SK-N-SH (cell line): ENCODE data around the gene PYGB. TPM values are rescaled to one million over a fixed set of nuclear protein-coding genes. Genes with fewer than 3 reads are reported as not detected.

Source experiments
- CTCF ChIA-PET: fragments of 300-600, 350-600 bp; formaldehyde crosslinking; extraction: SDS; loops from one replicate; lab custom pipeline; 2021; lab: Yijun Ruan, JAX
- POLR2A ChIA-PET: fragments of 350-600 bp; sonication (Branson Sonifier 250); formaldehyde crosslinking; extraction: SDS; loops from one replicate; lab custom pipeline; 2020; ENCODE audit warnings: antibody characterized with exemption, inconsistent platforms; lab: Yijun Ruan, JAX
- DNase-seq: peaks from one replicate; pipeline ENCODE4 v3.0.0; 2012
- H2AFZ ChIP-seq: fragments of 200-600 bp; sonication (generic); 2 replicates; pipeline ENCODE4 v1.8.1; 2016; ENCODE audit warnings: antibody characterized with exemption, mild to moderate bottlenecking, low read depth
- H3F3A ChIP-seq: fragments of 200-600 bp; sonication (generic); replicated peaks from 2 replicates; pipeline ENCODE3; 2016; ENCODE audit warnings: antibody characterized with exemption, mild to moderate bottlenecking; ENCODE audit not compliant: insufficient read depth
- H3K27ac ChIP-seq, 2 experiments: fragments of 200-500 bp in 1 of 2; fragments of 200-600 bp in 1 of 2; sonication (Bioruptor generic) in 1 of 2; sonication (generic), shearing (Covaris generic) in 1 of 2; 2 replicates each; pipeline versions ENCODE4 v1.5.1 to v1.6.1; 2014 to 2016; ENCODE audit warnings: low read depth in 2 of 2, inconsistent platforms in 1 of 2, low read length in 1 of 2, mild to moderate bottlenecking in 1 of 2, mixed read lengths in 1 of 2
- H3K27me3 ChIP-seq: fragments of 200-600 bp; sonication (generic), shearing (Covaris generic); 2 replicates; pipeline ENCODE4 v1.6.1; 2016; ENCODE audit warnings: mixed run types; ENCODE audit not compliant: insufficient read depth
- H3K36me3 ChIP-seq, 2 experiments: fragments of 200-500 bp in 1 of 2; fragments of 200-600 bp in 1 of 2; sonication (Bioruptor generic) in 1 of 2; sonication (generic) in 1 of 2; replicated peaks in 1 of 2; 2 replicates each; pipeline versions ENCODE3 to v1.5.1; 2014 to 2016; ENCODE audit warnings: low read length in 1 of 2, mild to moderate bottlenecking in 1 of 2; ENCODE audit not compliant: insufficient read depth in 2 of 2, control insufficient read depth in 1 of 2
- H3K4me1 ChIP-seq, 2 experiments: fragments of 200-500 bp in 1 of 2; fragments of 200-600 bp in 1 of 2; sonication (Bioruptor generic) in 1 of 2; sonication (generic), shearing (Covaris generic) in 1 of 2; 2 replicates each; pipeline versions ENCODE4 v1.5.1 to v1.6.1; 2014 to 2016; ENCODE audit warnings: low read depth in 1 of 2, low read length in 1 of 2, mixed run types in 1 of 2; ENCODE audit not compliant: insufficient read depth in 2 of 2, control insufficient read depth in 1 of 2
- H3K4me2 ChIP-seq: fragments of 200-600 bp; sonication (generic), shearing (Covaris generic); 2 replicates; pipeline ENCODE4 v1.6.1; 2017; ENCODE audit warnings: mixed run types
- H3K4me3 ChIP-seq, 2 experiments: fragments of 200-500 bp in 1 of 2; fragments of 200-600 bp in 1 of 2; sonication (Bioruptor generic) in 1 of 2; sonication (generic), shearing (Covaris generic) in 1 of 2; 2 replicates each; pipeline versions ENCODE4 v1.5.1 to v1.8.1; 2014 to 2016; ENCODE audit warnings: low read depth in 2 of 2, inconsistent platforms in 1 of 2, low read length in 1 of 2, mild to moderate bottlenecking in 1 of 2, mixed read lengths in 1 of 2, moderate library complexity in 1 of 2
- H3K79me2 ChIP-seq: fragments of 200-600 bp; sonication (generic); 2 replicates; pipeline ENCODE4 v1.8.1; 2017; ENCODE audit warnings: mild to moderate bottlenecking; ENCODE audit not compliant: insufficient read depth
- H3K9ac ChIP-seq: fragments of 200-600 bp; sonication (generic); 2 replicates; pipeline ENCODE4 v1.6.1; 2017; ENCODE audit warnings: mixed run types
- H3K9me2 ChIP-seq: fragments of 200-600 bp; sonication (generic); 2 replicates; pipeline ENCODE4 v1.6.1; 2017; ENCODE audit warnings: mixed run types
- H3K9me3 ChIP-seq: fragments of 200-600 bp; sonication (generic); 2 replicates; pipeline ENCODE4 v1.6.1; 2017; ENCODE audit warnings: mixed run types, mild to moderate bottlenecking, moderate library complexity
- H4K20me1 ChIP-seq: fragments of 200-600 bp; sonication (generic); 2 replicates; pipeline ENCODE4 v1.6.1; 2017; ENCODE audit warnings: mild to moderate bottlenecking, mixed run types; ENCODE audit not compliant: insufficient read depth
- CHD2 ChIP-seq: fragments of 150-350 bp; IDR thresholded peaks from 2 replicates; pipeline ENCODE4 v1.6.1; 2018; ENCODE audit warnings: low read length; ENCODE audit not compliant: partially characterized antibody
- ELF1 ChIP-seq: IDR thresholded peaks from 2 replicates; pipeline ENCODE4 v1.4.0; 2012
- EZH2phosphoT487 ChIP-seq: fragments of 200-600 bp; sonication (generic); IDR thresholded peaks from 2 replicates; pipeline ENCODE4 v1.6.1; 2017; ENCODE audit warnings: low read depth, mixed run types, mild to moderate bottlenecking, antibody characterized with exemption, moderate library complexity, borderline replicate concordance
- FOSL2 ChIP-seq: IDR thresholded peaks from 2 replicates; pipeline ENCODE4 v1.4.0; 2012; ENCODE audit warnings: low read depth, mild to moderate bottlenecking, moderate library complexity, borderline replicate concordance
- FOXJ3 ChIP-seq: sonication (generic); formaldehyde crosslinking; IDR thresholded peaks from 2 replicates; pipeline ENCODE4 v1.5.1; 2020; ENCODE audit warnings: mild to moderate bottlenecking, missing genetic modification reagents
- GABPA ChIP-seq: IDR thresholded peaks from 2 replicates; pipeline ENCODE4 v1.4.0; 2012; ENCODE audit warnings: low read depth, mild to moderate bottlenecking
- GATA2 ChIP-seq: sonication (generic); formaldehyde crosslinking; IDR thresholded peaks from 2 replicates; pipeline ENCODE4 v1.5.0; 2020; ENCODE audit warnings: mild to moderate bottlenecking, missing genetic modification reagents
- IRF3 ChIP-seq: fragments of 150-350 bp; IDR thresholded peaks from 2 replicates; pipeline ENCODE4 v1.6.1; 2016; ENCODE audit warnings: mild to moderate bottlenecking, low read depth, low read length
- JUND ChIP-seq: IDR thresholded peaks from 2 replicates; pipeline ENCODE4 v1.4.0; 2012
- MAX ChIP-seq: IDR thresholded peaks from 2 replicates; pipeline ENCODE4 v1.4.0; 2012; ENCODE audit warnings: low read depth
- MEF2A ChIP-seq: IDR thresholded peaks from 2 replicates; pipeline ENCODE4 v1.4.0; 2012; ENCODE audit warnings: low read depth, borderline replicate concordance
- MXI1 ChIP-seq: IDR thresholded peaks from 2 replicates; pipeline ENCODE4 v1.6.1; 2012; ENCODE audit warnings: mild to moderate bottlenecking, low read depth, low read length, improper control_type of control experiment
- NFIC ChIP-seq: IDR thresholded peaks from 2 replicates; pipeline ENCODE4 v1.4.0; 2012; ENCODE audit warnings: borderline replicate concordance
- NRF1 ChIP-seq: IDR thresholded peaks from 2 replicates; pipeline ENCODE4 v1.6.1; 2012; ENCODE audit warnings: low read depth, mild to moderate bottlenecking, low read length
- PBX3 ChIP-seq: IDR thresholded peaks from 2 replicates; pipeline ENCODE4; 2012
- POLR2AphosphoS5 ChIP-seq: IDR thresholded peaks from 2 replicates; pipeline ENCODE4 v1.6.1; 2012; ENCODE audit warnings: low read depth, low read length
- RAD21 ChIP-seq: IDR thresholded peaks from 2 replicates; pipeline ENCODE4 v1.6.1; 2012; ENCODE audit warnings: mild to moderate bottlenecking, low read length
- RCOR1 ChIP-seq: fragments of 150-350 bp; IDR thresholded peaks from 2 replicates; pipeline ENCODE4 v1.6.1; 2017; ENCODE audit warnings: antibody characterized with exemption, low read length
- RFX5 ChIP-seq: IDR thresholded peaks from 2 replicates; pipeline ENCODE4 v1.6.1; 2012; ENCODE audit warnings: mild to moderate bottlenecking, improper control_type of control experiment, low read length
- RXRA ChIP-seq: IDR thresholded peaks from 2 replicates; pipeline ENCODE4 v1.4.0; 2012; ENCODE audit warnings: low read depth, mild to moderate bottlenecking, borderline replicate concordance
- SIN3A ChIP-seq: IDR thresholded peaks from 2 replicates; pipeline ENCODE4 v1.6.1; 2012; ENCODE audit warnings: low read depth, mild to moderate bottlenecking, low read length, moderate library complexity, borderline replicate concordance
- TAF1 ChIP-seq: IDR thresholded peaks from 2 replicates; pipeline ENCODE4 v1.6.1; 2012; ENCODE audit warnings: low read depth, mild to moderate bottlenecking, low read length, moderate library complexity, borderline replicate concordance
- TEAD4 ChIP-seq: IDR thresholded peaks from 2 replicates; pipeline ENCODE4 v1.4.0; 2012; ENCODE audit warnings: mild to moderate bottlenecking, borderline replicate concordance; ENCODE audit not compliant: insufficient read depth
- USF1 ChIP-seq: IDR thresholded peaks from 2 replicates; pipeline ENCODE4 v1.4.0; 2012; ENCODE audit warnings: low read depth, borderline replicate concordance
- YY1 ChIP-seq: IDR thresholded peaks from 2 replicates; pipeline ENCODE4 v1.4.0; 2012; ENCODE audit warnings: low read depth, mild to moderate bottlenecking
- WGBS: methylation state at CpG from one replicate; pipeline ENCODE4 v1.1.6; 2017; ENCODE audit warnings: low lambda C conversion rate; 5-methylcytosine and 5-hydroxymethylcytosine counted together
- polyA plus RNA-seq, 3 experiments: library from polyadenylated mRNA; depleted of rRNA; stranded (reverse); fragments of >200 nt; gene quantifications; 2 replicates each; pipeline ENCODE4 v1.2.3, GENCODE V29; 2012

Gene PYGB
- polyA plus RNA-seq, 1 of the 3 experiments (the other 2 are of a cell fraction), result 35.8 TPM

GRCh38 chr20:25310268-25310920, 62.5 kb downstream of the PYGB start (continued):
- TF ChIP-seq ELF1, result no peak
- TF ChIP-seq RFX5, result no peak
- no peak for TF ChIP-seq SIN3A
- TF ChIP-seq MAX, result 0 out of 2 replicates have a peak, but pooled peaks have one; percentile 42
- TF ChIP-seq NFIC, result peak; percentile 41; the same call in 1 of the 2 replicates
- no peak for TF ChIP-seq CHD2
- 0 out of 2 replicates have a peak, but pooled peaks have one; percentile 38 for TF ChIP-seq PBX3
- TF ChIP-seq IRF3, result no peak
- TF ChIP-seq MXI1, result peak; percentile 8
- TF ChIP-seq, all 33 proteins: peak for 15

GRCh38 chr20:25310921-25311728, 63.2 kb downstream of the PYGB start:
- CTCF ChIA-PET, result interaction anchor here (1.0 to 1.4 kb wide), 5 partner anchors 11 to 88 kb away, joined by 3 to 8 read pairs (median 5); no protein-coding TSS in a partner anchor
- peak overlapping the region; percentile 19; the same call in 1 of the 2 replicates for H2AFZ ChIP-seq
- no peak for TF ChIP-seq GATA2 (CRISPR knock-in tag)
- no peak for TF ChIP-seq YY1
- TF ChIP-seq RXRA, result no peak
- TF ChIP-seq MEF2A, result no peak
- peak; percentile 80 for TF ChIP-seq MAX
- TF ChIP-seq SIN3A, result no peak
- peak; percentile 72 for TF ChIP-seq USF1
- TF ChIP-seq FOXJ3 (CRISPR knock-in tag), result no peak
- no peak for TF ChIP-seq NRF1
- 0 out of 2 replicates have a peak, but pooled peaks have one; percentile 10 for TF ChIP-seq JUND
- no peak; the same call in 1 of the 2 replicates for TF ChIP-seq TEAD4
- TF ChIP-seq TAF1, result no peak
- no peak for TF ChIP-seq RFX5
- peak; percentile 47; the same call in 1 of the 2 replicates for TF ChIP-seq PBX3
- no peak for TF ChIP-seq GABPA
- TF ChIP-seq RAD21, result no peak
- no peak for TF ChIP-seq POLR2AphosphoS5
- TF ChIP-seq MXI1, result no peak
- TF ChIP-seq EZH2phosphoT487, result no peak
- no peak for TF ChIP-seq FOSL2
- no peak for TF ChIP-seq RCOR1

More at GRCh38 chr20:25310921-25311728, 63.2 kb downstream of the PYGB start:
- H3K4me3 ChIP-seq, result peak overlapping the region in 1 of 2 experiments; percentile 45; a peak in 2 of 4 replicates
- H3F3A ChIP-seq, result peaks cover 20% of the 10 kb centered on the region
- no peak for DNase-seq
- H3K4me2 ChIP-seq, result peak overlapping the region; percentile 77
- peak overlapping the region; percentile 90 to 91 for H3K27ac ChIP-seq
- no peaks in the 10 kb centered on the region for H3K9me3 ChIP-seq
- H4K20me1 ChIP-seq, result no peaks in the 10 kb centered on the region
- POLR2A ChIA-PET, result interaction anchor here (1.4 kb wide), 1 partner anchor 96 kb away, joined by 3 read pairs; the partner anchor contains the start of gene GINS1
- H3K4me1 ChIP-seq, result peaks cover 27 to 39% of the 10 kb centered on the region in 2 experiments; a peak in 3 of 4 replicates
- 56% methylated on average over 6 of the region's 6 CpGs for WGBS
- H3K9ac ChIP-seq, result peak overlapping the region; percentile 75
- H3K36me3 ChIP-seq, result peaks cover 0 to 6% of the 10 kb centered on the region in 2 experiments
- H3K79me2 ChIP-seq, result no peaks in the 10 kb centered on the region; the same call in 1 of the 2 replicates
- no peaks in the 10 kb centered on the region for H3K27me3 ChIP-seq
- no peaks in the 10 kb centered on the region for H3K9me2 ChIP-seq
